ENCODE results near the gene LMAN2. TPM values are rescaled to one million over a fixed set of nuclear protein-coding genes. Genes with fewer than 3 reads are reported as not detected.
A peak's percentile ranks its signal among the peaks of the same experiment; 100 is the strongest.
"Not testable (repeated sequence)": the region's sequence is repeated elsewhere in the genome, so short reads cannot be mapped to it uniquely, and the experiment has no call there.

Gene LMAN2
- total and polyA plus RNA-seq, 7 experiments from 2014 or later = 71.8 to 202 (median 102) TPM

- CTCF ChIA-PET = interaction anchor here (1.0 kb wide), 1 partner anchor 14 kb away, joined by 3 read pairs; no protein-coding TSS in a partner anchor
- Mint-ChIP-seq H3K4me3 (peak overlapping the region in 2 of 10 donors; percentile 65 to 79), H3K27ac (peak overlapping the region in 8 of 9 donors; percentile 68 to 94 (median 88)), H3K4me1 (peaks cover 43 to 81% (median 61%) of the 10 kb centered on the region in 7 donors), H3K36me3 (peaks cover 0 to 19% (median 4%) of the 10 kb centered on the region in 5 donors)
- H3K27me3 ChIP-seq (ENCODE audit: control insufficient read depth in 2 of 2, insufficient read depth in 2 of 2, low read length in 2 of 2); H3K9me3 Mint-ChIP-seq; DNase-seq; ATAC-seq; H3K27me3 Mint-ChIP-seq; intact Hi-C loops (cut with micrococcal nuclease); H3K4me3 ChIP-seq (ENCODE audit: low read length); H3K9me3 ChIP-seq (ENCODE audit: control insufficient read depth in 2 of 3, low read length in 3 of 3): not testable (repeated sequence)
- H3K4me1 ChIP-seq (ENCODE audit: control insufficient read depth in 2 of 2, insufficient read depth in 2 of 2, low read length in 2 of 2) = peaks cover 30 to 57% of the 10 kb centered on the region in 2 donors
- peaks cover 0 to 16% (median 4%) of the 10 kb centered on the region in 3 experiments for H3K36me3 ChIP-seq (ENCODE audit: control insufficient read depth in 2 of 3, insufficient read depth in 3 of 3, low read length in 3 of 3)
- POLR2A ChIA-PET = interaction anchor here (0.7 to 7.3 kb wide), 5 partner anchors 9 to 80 kb away, joined by 3 to 123 read pairs (median 6); partner anchors contain the start of genes LMAN2, RGS14 and SLC34A1
- H3K27ac ChIP-seq (ENCODE audit: low read depth, low read length) = peak overlapping the region; percentile 48
Observed at GRCh38 chr5:177375516-177375915, 24.0 kb upstream of the LMAN2 start.

- H3K9me3 ChIP-seq (ENCODE audit: control insufficient read depth in 2 of 3, low read length in 3 of 3) = no peaks in the 10 kb centered on the region
- ATAC-seq (no peak), DNase-seq (no peak)
- peaks cover 36 to 66% of the 10 kb centered on the region in 2 donors for H3K4me1 ChIP-seq (ENCODE audit: control insufficient read depth in 2 of 2, insufficient read depth in 2 of 2, low read length in 2 of 2)
- intact Hi-C loops (cut with micrococcal nuclease) = no loop called here
- no peaks in the 10 kb centered on the region for H3K27me3 ChIP-seq (ENCODE audit: control insufficient read depth in 2 of 2, insufficient read depth in 2 of 2, low read length in 2 of 2)
- H3K4me3 Mint-ChIP-seq = peak overlapping the region; percentile 16 to 82 (median 64)
- CTCF ChIA-PET = interaction anchor here (0.9 to 6.0 kb wide), 7 partner anchors 9 to 64 kb away, joined by 3 to 75 read pairs (median 4); partner anchors contain the start of genes MXD3 and SLC34A1
- no peak overlapping the region for H3K4me3 ChIP-seq (ENCODE audit: low read length)
- H3K27ac ChIP-seq (ENCODE audit: low read depth, low read length) = peak overlapping the region; percentile 76
- no peaks in the 10 kb centered on the region for H3K27me3 Mint-ChIP-seq
- peaks cover 1 to 25% (median 5%) of the 10 kb centered on the region in 5 donors for H3K36me3 Mint-ChIP-seq
- H3K4me1 Mint-ChIP-seq = peaks cover 44 to 83% (median 64%) of the 10 kb centered on the region in 7 donors
- H3K27ac Mint-ChIP-seq = peak overlapping the region; percentile 26 to 94 (median 90)
- peaks cover 4 to 27% (median 13%) of the 10 kb centered on the region in 3 experiments for H3K36me3 ChIP-seq (ENCODE audit: control insufficient read depth in 2 of 3, insufficient read depth in 3 of 3, low read length in 3 of 3)
- no peaks in the 10 kb centered on the region for H3K9me3 Mint-ChIP-seq
- POLR2A ChIA-PET = interaction anchor here (1.8 to 7.3 kb wide), 6 partner anchors 10 to 81 kb away, joined by 5 to 123 read pairs (median 30); partner anchors contain the start of genes GRK6, RGS14 and SLC34A1
Observed at GRCh38 chr5:177374211-177374610, 22.7 kb upstream of the LMAN2 start.

- Histone ChIP-seq H3K27me3 (ENCODE audit: control insufficient read depth in 2 of 2, insufficient read depth in 2 of 2, low read length in 2 of 2) (no peaks in the 10 kb centered on the region), H3K36me3 (ENCODE audit: control insufficient read depth in 2 of 3, insufficient read depth in 3 of 3, low read length in 3 of 3) (peaks cover 8 to 32% (median 15%) of the 10 kb centered on the region in 3 experiments), H3K4me3 (ENCODE audit: low read length) (no peak overlapping the region), H3K9me3 (ENCODE audit: control insufficient read depth in 2 of 3, low read length in 3 of 3) (no peaks in the 10 kb centered on the region), H3K4me1 (ENCODE audit: control insufficient read depth in 2 of 2, insufficient read depth in 2 of 2, low read length in 2 of 2) (peaks cover 36 to 70% of the 10 kb centered on the region in 2 donors), H3K27ac (ENCODE audit: low read depth, low read length) (peak overlapping the region; percentile 76)
- peaks cover 5 to 29% (median 9%) of the 10 kb centered on the region in 5 donors for H3K36me3 Mint-ChIP-seq
- H3K4me1 Mint-ChIP-seq = peaks cover 48 to 84% (median 65%) of the 10 kb centered on the region in 7 donors
- H3K27ac Mint-ChIP-seq = peak overlapping the region; percentile 26 to 94 (median 90)
- ChIA-PET CTCF (interaction anchor here (0.9 to 6.0 kb wide), 8 partner anchors 9 to 82 kb away, joined by 3 to 75 read pairs (median 5); partner anchors contain the start of genes MXD3 and SLC34A1), POLR2A (interaction anchor here (0.9 to 7.3 kb wide), 8 partner anchors 11 to 81 kb away, joined by 3 to 123 read pairs (median 20); partner anchors contain the start of genes GRK6, RGS14 and SLC34A1)
- intact Hi-C loops (cut with micrococcal nuclease) = loop anchor here (1.0 to 2.0 kb wide), 2 partner anchors 15 to 16 kb away; no protein-coding TSS in a partner anchor
- H3K9me3 Mint-ChIP-seq = no peaks in the 10 kb centered on the region
- no peaks in the 10 kb centered on the region for H3K27me3 Mint-ChIP-seq
- ATAC-seq = no peak
- H3K4me3 Mint-ChIP-seq = peak overlapping the region; percentile 16 to 85 (median 64)
- no peak for DNase-seq
Observed at GRCh38 chr5:177373806-177374205, 22.3 kb upstream of the LMAN2 start.

- H3K4me3 Mint-ChIP-seq = peak overlapping the region; percentile 64 to 86 (median 82)
- peaks cover 12 to 36% (median 14%) of the 10 kb centered on the region in 5 donors for H3K36me3 Mint-ChIP-seq
- ATAC-seq = peak; percentile 20
- Histone ChIP-seq H3K36me3 (ENCODE audit: control insufficient read depth in 2 of 3, insufficient read depth in 3 of 3, low read length in 3 of 3) (peaks cover 16 to 40% (median 21%) of the 10 kb centered on the region in 3 experiments), H3K27ac (ENCODE audit: low read depth, low read length) (peak overlapping the region; percentile 76), H3K27me3 (ENCODE audit: control insufficient read depth in 2 of 2, insufficient read depth in 2 of 2, low read length in 2 of 2) (no peaks in the 10 kb centered on the region), H3K4me3 (ENCODE audit: low read length) (peak overlapping the region; percentile 43), H3K4me1 (ENCODE audit: control insufficient read depth in 2 of 2, insufficient read depth in 2 of 2, low read length in 2 of 2) (peaks cover 36 to 75% of the 10 kb centered on the region in 2 donors), H3K9me3 (ENCODE audit: control insufficient read depth in 2 of 3, low read length in 3 of 3) (no peaks in the 10 kb centered on the region)
- intact Hi-C loops (cut with micrococcal nuclease) = loop anchor here (1.0 to 2.0 kb wide), 4 partner anchors 16 to 61 kb away; partner anchors contain the start of gene RGS14 (in 1 of the 2)
- ChIA-PET POLR2A (interaction anchor here (0.7 to 7.3 kb wide), 12 partner anchors 11 to 82 kb away, joined by 3 to 123 read pairs (median 11); partner anchors contain the start of genes GRK6, LMAN2, RGS14 and SLC34A1), CTCF (interaction anchor here (0.6 to 6.0 kb wide), 14 partner anchors 10 to 93 kb away, joined by 3 to 75 read pairs (median 8); partner anchors contain the start of genes LMAN2, MXD3, RGS14 and SLC34A1)
- DNase-seq = no peak
- H3K9me3 Mint-ChIP-seq = no peaks in the 10 kb centered on the region
- H3K4me1 Mint-ChIP-seq = peaks cover 55 to 87% (median 74%) of the 10 kb centered on the region in 7 donors
- no peaks in the 10 kb centered on the region for H3K27me3 Mint-ChIP-seq
- H3K27ac Mint-ChIP-seq = peak overlapping the region; percentile 40 to 95 (median 90)
Observed at GRCh38 chr5:177372910-177373309, 21.4 kb upstream of the LMAN2 start.

- Mint-ChIP-seq H3K27me3 (no peaks in the 10 kb centered on the region), H3K4me3 (peak overlapping the region; percentile 64 to 86 (median 82)), H3K9me3 (no peaks in the 10 kb centered on the region), H3K27ac (peak overlapping the region; percentile 40 to 95 (median 90)), H3K36me3 (peaks cover 12 to 36% (median 14%) of the 10 kb centered on the region in 5 donors), H3K4me1 (peaks cover 55 to 83% (median 69%) of the 10 kb centered on the region in 7 donors)
- peak; percentile 39 for ATAC-seq
- Histone ChIP-seq H3K27ac (ENCODE audit: low read depth, low read length) (peak overlapping the region; percentile 76), H3K4me1 (ENCODE audit: control insufficient read depth in 2 of 2, insufficient read depth in 2 of 2, low read length in 2 of 2) (peaks cover 36 to 75% of the 10 kb centered on the region in 2 donors), H3K4me3 (ENCODE audit: low read length) (peak overlapping the region; percentile 43), H3K27me3 (ENCODE audit: control insufficient read depth in 2 of 2, insufficient read depth in 2 of 2, low read length in 2 of 2) (no peaks in the 10 kb centered on the region), H3K36me3 (ENCODE audit: control insufficient read depth in 2 of 3, insufficient read depth in 3 of 3, low read length in 3 of 3) (peaks cover 16 to 47% (median 21%) of the 10 kb centered on the region in 3 experiments), H3K9me3 (ENCODE audit: control insufficient read depth in 2 of 3, low read length in 3 of 3) (no peaks in the 10 kb centered on the region)
- CTCF ChIA-PET = interaction anchor here (0.7 to 6.0 kb wide), 13 partner anchors 8 to 94 kb away, joined by 3 to 75 read pairs (median 10); partner anchors contain the start of genes LMAN2, RGS14 and SLC34A1
- intact Hi-C loops (cut with micrococcal nuclease) = loop anchor here (1.0 to 2.0 kb wide), 3 partner anchors 15 to 60 kb away; partner anchors contain the start of gene RGS14 (in 1 of the 2)
- DNase-seq = peak in 1 of 9 donors; percentile 32
- POLR2A ChIA-PET = interaction anchor here (0.6 to 7.3 kb wide), 15 partner anchors 12 to 83 kb away, joined by 3 to 123 read pairs (median 5); partner anchors contain the start of genes GRK6, LMAN2, PRR7 and RGS14
Observed at GRCh38 chr5:177372034-177372896, 20.8 kb upstream of the LMAN2 start.
